Neural cell (in vitro differentiated cells): ENCODE results near the gene PTPN18.

Source experiments
- CTCF ChIP-seq: fragments of 450-650 bp; IDR thresholded peaks from 2 replicates; pipeline ENCODE4 v1.5.1; 2014; ENCODE audit warnings: antibody characterized with exemption, mild to moderate bottlenecking, moderate library complexity; ENCODE audit not compliant: poor library complexity, severe bottlenecking
- EZH2 ChIP-seq: fragments of 200-600, 300-800 bp; shearing (Covaris generic), sonication (generic); IDR thresholded peaks from 2 replicates; pipeline ENCODE4 v1.6.1; 2014; ENCODE audit warnings: antibody characterized with exemption, low read length, borderline replicate concordance, mild to moderate bottlenecking; ENCODE audit not compliant: insufficient read depth, poor library complexity, severe bottlenecking
- MXI1 ChIP-seq: fragments of 450-650 bp; conservative IDR thresholded peaks from 2 replicates; pipeline ENCODE4 v1.6.1; 2014; ENCODE audit warnings: antibody characterized with exemption, mild to moderate bottlenecking; ENCODE audit not compliant: poor library complexity, severe bottlenecking
- POLR2AphosphoS5 ChIP-seq: IDR thresholded peaks from 2 replicates; pipeline ENCODE4 v1.6.1; 2012
- RAD21 ChIP-seq: fragments of 450-650 bp; conservative IDR thresholded peaks from 2 replicates; pipeline ENCODE4 v1.6.1; 2014; ENCODE audit warnings: antibody characterized with exemption, mild to moderate bottlenecking, moderate library complexity
- REST ChIP-seq: IDR thresholded peaks from 2 replicates; pipeline ENCODE4 v1.6.1; 2012; ENCODE audit warnings: borderline replicate concordance
- TAF1 ChIP-seq: IDR thresholded peaks from 2 replicates; pipeline ENCODE4 v1.6.1; 2012; ENCODE audit warnings: low read depth

GRCh38 chr2:130389358-130389757, 33.5 kb downstream of the PTPN18 start:
- TF ChIP-seq POLR2AphosphoS5 (no peak), CTCF (no peak), TAF1 (no peak), RAD21 (no peak), MXI1 (no peak), EZH2 (no peak), REST (no peak)
